ENCODE measurements around the gene SF3A1. TPM values are rescaled to one million over a fixed set of nuclear protein-coding genes. Genes with fewer than 3 reads are reported as not detected.

The SF3A1 gene
- total RNA-seq, 2 donors from 2014 or later = 56.7 to 77.0 TPM

GRCh38 chr22:30317778-30318177 is 38.9 kb downstream of the SF3A1 start:
- ATAC-seq (ENCODE audit: insufficient number of reproducible peaks, low FRiP score, low read depth) = no peak

GRCh38 chr22:30315962-30316576 is 40.6 kb downstream of the SF3A1 start:
- Histone ChIP-seq H3K36me3 (peaks cover 6% of the 10 kb centered on the region), H3K4me3 (no peak overlapping the region), H3K27ac (peak overlapping the region; percentile 14 to 27), H3K27me3 (replicated peaks; ENCODE audit: insufficient read depth) (no peaks in the 10 kb centered on the region), H3K4me1 (ENCODE audit: control insufficient read depth in 1 of 2, low read depth in 2 of 2) (peaks cover 59 to 88% of the 10 kb centered on the region in 2 donors), H3K9me3 (no peaks in the 10 kb centered on the region)
- no peak for DNase-seq (ENCODE audit: low spot score)
- no peak for TF ChIP-seq CTCF (IDR thresholded peaks at IDR 0.05)
- ATAC-seq (ENCODE audit: insufficient number of reproducible peaks, low FRiP score, low read depth) = no peak

More at GRCh38 chr22:30317778-30318177, 38.9 kb downstream of the SF3A1 start:
- no peak for TF ChIP-seq CTCF (IDR thresholded peaks at IDR 0.05)
- Histone ChIP-seq H3K9me3 (no peaks in the 10 kb centered on the region), H3K4me1 (ENCODE audit: control insufficient read depth in 1 of 2, low read depth in 2 of 2) (peaks cover 62 to 88% of the 10 kb centered on the region in 2 donors), H3K36me3 (peaks cover 6% of the 10 kb centered on the region), H3K27me3 (replicated peaks; ENCODE audit: insufficient read depth) (no peaks in the 10 kb centered on the region), H3K4me3 (no peak overlapping the region), H3K27ac (no peak overlapping the region)
- DNase-seq (ENCODE audit: low spot score) = no peak

GRCh38 chr22:30314915-30315314 is 41.8 kb downstream of the SF3A1 start:
- no peak for ATAC-seq (ENCODE audit: insufficient number of reproducible peaks, low FRiP score, low read depth)
- DNase-seq (ENCODE audit: low spot score) = no peak
- Histone ChIP-seq H3K27ac (no peak overlapping the region), H3K4me1 (ENCODE audit: control insufficient read depth in 1 of 2, low read depth in 2 of 2) (peaks cover 59 to 88% of the 10 kb centered on the region in 2 donors), H3K27me3 (replicated peaks; ENCODE audit: insufficient read depth) (no peaks in the 10 kb centered on the region), H3K36me3 (peaks cover 1% of the 10 kb centered on the region), H3K4me3 (no peak overlapping the region), H3K9me3 (no peaks in the 10 kb centered on the region)
- no peak for TF ChIP-seq CTCF (IDR thresholded peaks at IDR 0.05)

- Histone ChIP-seq H3K4me1 (ENCODE audit: control insufficient read depth in 1 of 2, low read depth in 2 of 2) (peaks cover 61 to 88% of the 10 kb centered on the region in 2 donors), H3K36me3 (no peaks in the 10 kb centered on the region), H3K9me3 (no peaks in the 10 kb centered on the region), H3K4me3 (no peak overlapping the region), H3K27ac (peak overlapping the region; percentile 19 to 37), H3K27me3 (replicated peaks; ENCODE audit: insufficient read depth) (no peaks in the 10 kb centered on the region)
- no peak for TF ChIP-seq CTCF (IDR thresholded peaks at IDR 0.05)
- DNase-seq (ENCODE audit: low spot score) (no peak), ATAC-seq (ENCODE audit: insufficient number of reproducible peaks, low FRiP score, low read depth) (no peak)
Observed at GRCh38 chr22:30313527-30314363, 42.9 kb downstream of the SF3A1 start.

- H3K27ac ChIP-seq = peak overlapping the region; percentile 81 to 88
- ATAC-seq (ENCODE audit: insufficient number of reproducible peaks, low FRiP score, low read depth) = no peak
- peaks cover 56 to 88% of the 10 kb centered on the region in 2 donors for H3K4me1 ChIP-seq (ENCODE audit: control insufficient read depth in 1 of 2, low read depth in 2 of 2)
- H3K9me3 ChIP-seq = no peaks in the 10 kb centered on the region
- DNase-seq (ENCODE audit: low spot score) = no peak
- TF ChIP-seq CTCF (IDR thresholded peaks at IDR 0.05) = no peak
- H3K27me3 ChIP-seq (replicated peaks; ENCODE audit: insufficient read depth) = no peaks in the 10 kb centered on the region
- H3K4me3 ChIP-seq = no peak overlapping the region
- H3K36me3 ChIP-seq = no peaks in the 10 kb centered on the region
Observed at GRCh38 chr22:30312053-30312452, 44.6 kb downstream of the SF3A1 start.
